GM19452 (cell line): Measurements from ENCODE around the gene MIEN1.
"Not testable (repeated sequence)": the region's sequence is repeated elsewhere in the genome, so short reads cannot be mapped to it uniquely, and the experiment has no call there.

ENCODE experiments used
- ATAC-seq: cut with Tn5 transposase; IDR thresholded peaks from one replicate; pipeline ENCODE4 v1.9.1; 2021; ENCODE audit not compliant: unreplicated experiment

Gene MIEN1, protein sequence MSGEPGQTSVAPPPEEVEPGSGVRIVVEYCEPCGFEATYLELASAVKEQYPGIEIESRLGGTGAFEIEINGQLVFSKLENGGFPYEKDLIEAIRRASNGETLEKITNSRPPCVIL

DNA sequence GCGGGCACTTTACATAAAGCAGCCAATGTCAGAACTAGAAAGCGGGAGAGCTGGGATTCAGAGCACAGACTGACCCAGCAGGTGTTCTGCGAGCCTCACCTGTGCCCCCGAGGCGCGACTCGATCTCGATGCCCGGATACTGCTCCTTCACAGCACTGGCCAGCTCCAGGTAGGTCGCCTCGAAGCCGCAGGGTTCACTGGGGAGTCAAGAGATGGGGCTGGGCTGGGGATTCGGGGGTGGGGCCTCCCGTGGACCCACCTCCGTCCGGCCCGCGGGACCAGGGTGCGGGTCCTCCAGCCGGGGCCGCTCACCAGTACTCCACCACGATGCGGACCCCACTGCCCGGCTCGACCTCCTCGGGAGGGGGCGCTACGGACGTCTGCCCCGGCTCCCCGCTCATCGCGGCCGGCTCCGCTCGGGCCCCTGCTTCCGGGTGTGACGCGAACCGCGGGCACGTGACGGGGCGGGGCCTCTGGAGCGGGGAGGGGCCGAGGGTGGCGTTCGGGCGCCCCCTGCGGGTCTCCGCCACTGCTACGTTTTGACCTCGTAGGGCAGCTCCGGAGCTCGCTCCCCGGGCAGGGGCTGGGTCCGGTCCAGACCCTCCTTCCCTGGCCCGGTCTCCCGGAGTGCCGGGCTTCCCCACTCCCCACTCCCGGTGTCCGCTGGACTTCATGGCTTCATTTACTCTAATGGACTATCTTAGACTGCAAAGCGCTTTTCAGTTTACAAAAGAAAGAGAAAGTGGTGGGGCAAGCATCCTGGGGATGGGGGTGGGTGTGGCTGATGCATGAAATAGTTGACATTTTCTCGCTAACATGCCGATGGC lies at the start of gene MIEN1:
Gene MIEN1 (minus strand): TSS at position 438 of the 827 bp plus-strand sequence. CDS start 37 bp downstream, at position 401.
- ATAC-seq: peak; percentile 85

DNA sequence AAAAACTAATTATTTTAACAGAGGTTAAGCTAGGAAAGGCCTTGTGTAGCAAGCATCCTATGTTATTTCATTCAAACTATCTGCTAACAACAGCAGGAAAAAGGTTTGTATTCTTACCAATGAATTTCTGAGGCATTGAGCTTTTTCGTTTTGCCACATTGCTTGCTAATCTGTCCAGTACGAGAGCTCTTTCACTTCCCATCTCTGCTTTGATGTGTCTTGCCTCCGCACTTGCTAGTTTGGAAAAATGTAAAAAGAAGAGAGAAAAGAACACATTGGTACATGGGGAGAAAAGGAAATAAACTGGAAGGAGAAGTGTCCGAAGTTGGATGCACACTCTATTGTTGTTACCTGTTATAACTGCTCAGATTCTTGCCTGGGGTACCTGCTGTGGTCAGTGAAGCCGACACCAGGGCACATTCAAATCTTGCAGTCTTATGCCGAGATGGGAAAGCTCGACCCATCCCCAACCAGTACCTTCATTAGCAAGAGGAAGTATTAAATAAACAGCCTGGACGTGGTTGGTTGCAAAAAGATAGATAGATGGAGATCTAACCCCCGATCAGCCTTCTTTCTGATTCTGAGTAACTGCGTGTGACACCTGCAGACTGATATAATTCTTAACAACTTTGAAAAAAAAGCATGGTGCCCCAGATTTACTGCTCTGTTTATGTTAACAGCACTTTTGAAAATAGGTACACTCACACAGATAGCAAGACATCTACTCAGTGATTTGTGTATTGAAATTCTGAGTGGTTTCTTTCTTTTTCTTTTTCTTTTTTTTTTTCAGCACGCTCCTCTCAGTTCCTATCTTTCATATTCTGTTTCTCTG lies 47.4 kb upstream of the MIEN1 start:
- ATAC-seq: no peak

DNA sequence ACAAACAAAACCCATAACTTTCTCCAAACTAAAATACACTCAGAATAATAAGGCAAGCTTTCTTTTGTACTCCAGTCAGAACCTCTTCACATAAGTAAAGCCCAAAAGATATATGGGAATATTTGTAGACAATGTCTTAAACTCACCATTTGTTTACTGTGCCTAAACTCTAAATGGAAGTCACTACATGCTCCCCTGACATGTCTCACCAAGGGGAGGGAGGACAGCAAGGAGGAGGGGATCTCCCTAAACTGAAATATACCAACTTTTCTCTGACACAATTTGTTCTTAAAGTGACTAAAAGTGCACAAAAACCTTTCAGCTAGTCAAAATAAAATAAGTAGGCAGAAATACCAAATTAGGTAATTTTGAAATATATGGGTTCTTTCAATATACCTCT lies 45.9 kb upstream of the MIEN1 start:
- no peak for ATAC-seq

DNA sequence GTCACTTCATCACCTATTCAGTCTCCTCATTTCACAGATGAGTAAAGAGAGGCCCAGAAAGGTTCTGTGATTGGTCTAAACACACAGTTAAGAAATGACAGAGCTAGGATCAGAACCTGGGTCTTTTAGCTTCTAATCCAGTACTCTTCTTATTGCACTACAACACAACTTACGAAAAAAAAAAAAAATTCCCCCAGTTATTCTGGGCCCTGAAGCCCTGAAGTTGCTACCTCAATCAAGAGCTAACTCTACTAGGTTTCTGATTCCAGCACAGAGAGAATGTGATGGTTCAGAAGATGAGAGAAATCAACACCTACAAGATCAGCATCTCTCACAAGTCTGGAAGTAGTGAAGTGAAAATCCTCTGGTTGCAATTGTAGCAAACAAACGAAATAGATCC lies 44.7 kb upstream of the MIEN1 start:
- no peak for ATAC-seq

DNA sequence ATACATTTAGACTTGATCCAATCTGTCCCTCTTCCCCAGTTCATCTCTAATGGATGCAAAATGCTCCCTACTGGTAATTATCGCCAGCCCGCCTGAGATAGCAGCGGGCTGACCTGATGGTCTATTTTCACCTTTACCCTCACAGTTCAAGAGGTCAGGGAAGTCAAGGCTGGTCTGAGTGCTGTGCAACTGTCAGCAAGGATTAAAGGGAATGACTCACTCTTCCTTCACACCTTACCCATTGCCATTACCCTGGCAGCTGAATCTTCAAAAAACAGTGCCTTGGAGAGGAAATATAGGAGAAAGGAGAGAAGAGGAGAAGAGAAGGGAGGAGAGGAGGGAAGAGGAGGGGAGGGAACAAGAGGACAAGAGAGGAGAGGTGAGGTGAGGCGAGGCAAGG lies 43.7 kb upstream of the MIEN1 start:
- no peak for ATAC-seq

DNA sequence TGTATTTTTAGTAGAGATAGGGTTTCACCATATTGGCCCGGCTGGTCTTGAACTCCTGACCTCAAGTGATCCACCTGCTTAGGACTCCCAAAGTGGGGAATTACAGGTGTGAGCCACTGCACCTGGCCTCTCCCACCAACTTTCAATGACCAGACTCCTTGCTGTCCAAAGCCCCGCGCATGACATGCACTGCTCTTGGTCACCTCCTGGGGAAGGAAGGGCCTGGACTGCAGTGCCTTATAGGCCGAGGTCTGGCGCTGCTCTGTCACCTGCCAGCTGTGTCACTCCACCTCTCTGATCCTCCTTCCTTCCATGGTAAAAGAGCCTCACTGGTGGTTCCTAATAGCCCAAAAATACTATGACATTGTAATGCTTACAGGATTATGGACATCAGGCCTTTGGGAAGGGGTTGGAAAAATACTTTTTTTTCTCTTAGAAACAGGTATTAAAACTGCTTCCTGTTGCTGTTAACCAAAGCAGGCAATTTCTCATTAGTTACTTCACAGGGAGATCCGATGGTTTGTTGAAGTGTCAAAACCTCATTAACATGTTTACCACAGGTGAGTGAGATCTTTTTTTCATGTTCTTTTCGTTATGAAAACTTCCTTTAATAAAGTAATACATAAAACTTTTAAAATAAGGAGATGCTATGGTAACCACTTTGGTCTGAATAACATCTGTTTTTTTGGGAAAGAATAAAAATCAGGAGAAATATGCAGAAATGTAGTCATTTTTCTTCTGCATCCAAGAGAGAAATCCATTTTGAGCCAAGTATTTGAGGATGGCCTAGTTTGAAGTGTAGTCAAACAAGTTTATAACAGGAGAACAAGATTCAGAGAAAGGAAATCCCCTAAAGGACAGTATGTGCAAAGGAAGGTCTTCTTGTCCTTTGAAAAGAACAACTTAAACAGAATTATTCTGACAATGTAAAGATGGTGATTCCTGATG lies 42.9 kb upstream of the MIEN1 start:
- ATAC-seq: no peak

DNA sequence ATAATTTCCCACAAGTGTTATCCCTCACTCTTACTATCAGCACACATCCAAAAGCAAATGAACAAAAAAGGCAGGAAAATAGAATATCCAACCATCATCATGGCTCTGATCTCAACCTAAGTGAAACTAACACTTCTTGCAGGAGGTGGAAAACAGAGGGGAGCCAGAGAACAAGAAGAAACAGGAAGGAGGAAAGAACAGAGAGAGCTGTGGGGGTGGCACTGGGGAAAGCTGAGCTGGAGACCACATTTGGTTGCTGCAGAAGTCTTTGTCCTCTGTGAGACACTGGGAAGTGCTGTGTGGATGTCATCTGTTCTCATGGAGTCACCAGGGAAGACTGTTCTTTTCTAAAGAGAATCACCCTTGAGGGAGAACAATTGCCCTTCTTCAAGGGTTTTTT lies 42.1 kb upstream of the MIEN1 start:
- no peak for ATAC-seq

DNA sequence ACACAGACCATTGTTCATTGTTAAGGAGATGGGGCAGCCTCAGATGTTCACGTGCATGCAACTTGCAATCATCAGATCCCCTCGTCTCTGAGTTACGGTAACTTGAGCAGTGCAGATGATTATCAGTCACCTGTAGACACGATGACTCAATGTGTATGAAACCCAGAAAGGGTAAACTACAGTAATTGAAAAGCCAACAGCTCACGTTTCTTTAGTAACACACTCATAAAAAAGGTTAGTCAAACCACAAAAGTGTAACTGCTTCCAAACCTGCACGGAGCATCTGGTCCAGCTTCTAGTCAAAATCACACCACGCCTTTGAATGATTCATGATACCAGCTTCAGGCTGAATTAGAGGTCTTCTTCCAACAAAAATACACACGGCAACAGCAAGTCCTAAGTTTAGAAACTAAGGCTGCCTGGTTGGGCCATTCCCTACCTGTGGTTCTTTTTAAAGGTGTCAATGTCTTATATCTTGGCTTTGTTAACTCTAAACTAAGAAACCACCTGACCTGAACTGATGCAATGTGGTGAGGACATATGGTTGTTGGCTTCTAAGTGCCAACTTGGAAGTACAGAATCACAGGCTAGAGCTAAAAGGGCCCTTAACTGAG lies 39.7 kb upstream of the MIEN1 start:
- peak; percentile 54 for ATAC-seq

DNA sequence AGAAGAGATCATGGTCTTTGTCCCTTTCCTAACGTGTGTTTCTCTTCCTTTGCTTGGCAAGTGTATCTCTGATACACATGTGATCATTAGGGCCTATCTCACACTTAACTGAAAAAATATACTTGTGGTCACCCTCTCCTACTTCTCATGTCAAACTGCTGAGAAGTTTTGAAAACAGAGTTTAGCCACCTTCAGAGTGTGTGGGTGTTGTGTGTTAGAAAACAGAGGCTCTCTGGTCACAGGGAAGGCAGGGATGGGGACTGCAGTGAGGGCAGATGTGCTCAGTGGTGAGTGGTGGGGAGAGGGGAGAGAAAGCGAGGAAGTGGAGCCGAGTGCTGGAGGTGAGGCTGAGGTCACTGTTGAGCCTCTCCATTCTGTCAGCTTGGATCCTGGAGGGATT lies 36.8 kb upstream of the MIEN1 start:
- no peak for ATAC-seq

DNA sequence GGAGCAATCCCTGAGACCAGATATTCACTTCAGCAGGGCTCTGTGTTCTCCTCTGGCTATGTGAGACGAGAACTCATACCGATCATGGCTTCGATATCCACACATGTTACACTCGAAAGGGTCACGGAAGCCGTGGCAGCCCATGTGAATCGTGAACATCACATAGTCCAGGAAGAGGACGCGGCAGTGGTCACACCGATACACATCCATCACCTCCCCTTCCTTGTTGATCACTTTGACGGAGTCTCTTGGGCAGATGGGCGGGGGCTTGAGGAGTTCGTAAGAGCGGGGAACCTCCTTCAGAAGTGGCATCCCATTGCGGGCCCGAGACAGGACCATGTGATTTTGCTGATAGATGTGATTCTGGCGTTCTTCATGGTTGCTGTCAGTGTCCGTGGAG lies 35.4 kb upstream of the MIEN1 start:
- no peak for ATAC-seq

DNA sequence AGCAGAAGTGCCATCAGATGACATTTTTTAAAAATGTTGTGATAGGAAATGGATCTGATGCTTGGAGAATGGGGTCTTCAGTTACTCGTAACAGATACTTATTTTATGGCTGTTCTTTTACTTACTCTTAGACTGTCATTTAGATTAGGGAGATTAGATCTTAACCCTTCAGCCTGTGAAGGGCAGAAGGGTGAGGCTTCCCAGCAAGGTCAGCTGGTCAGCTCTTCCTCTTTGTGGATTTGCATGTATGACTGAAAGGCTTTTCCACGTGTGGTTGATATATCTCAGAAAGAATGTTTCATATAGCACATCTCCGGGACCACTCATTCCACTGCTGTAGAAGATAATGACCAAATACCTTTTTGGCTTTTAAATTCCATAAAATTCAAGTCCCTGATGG lies 34.8 kb upstream of the MIEN1 start:
- ATAC-seq: no peak

DNA sequence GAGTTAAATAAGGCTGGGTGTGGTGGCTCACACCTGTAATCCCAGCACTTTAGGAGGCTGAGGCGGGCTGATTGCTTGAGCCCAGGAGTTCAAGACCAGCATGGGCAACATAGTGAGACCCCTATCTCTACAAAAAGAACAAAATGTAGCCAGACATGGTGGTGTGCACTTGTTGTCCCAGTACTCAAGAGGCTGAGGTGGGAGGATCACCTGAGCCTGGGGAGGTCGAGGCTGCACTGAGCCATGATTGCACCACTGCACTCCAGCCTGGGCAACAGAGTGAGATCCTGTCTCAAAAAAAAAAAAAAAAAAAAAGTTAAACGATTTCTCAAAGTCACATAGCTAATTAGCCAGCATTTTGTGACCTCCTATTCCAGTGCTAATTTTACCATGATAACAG lies 33.8 kb upstream of the MIEN1 start:
- ATAC-seq: not testable (repeated sequence)

DNA sequence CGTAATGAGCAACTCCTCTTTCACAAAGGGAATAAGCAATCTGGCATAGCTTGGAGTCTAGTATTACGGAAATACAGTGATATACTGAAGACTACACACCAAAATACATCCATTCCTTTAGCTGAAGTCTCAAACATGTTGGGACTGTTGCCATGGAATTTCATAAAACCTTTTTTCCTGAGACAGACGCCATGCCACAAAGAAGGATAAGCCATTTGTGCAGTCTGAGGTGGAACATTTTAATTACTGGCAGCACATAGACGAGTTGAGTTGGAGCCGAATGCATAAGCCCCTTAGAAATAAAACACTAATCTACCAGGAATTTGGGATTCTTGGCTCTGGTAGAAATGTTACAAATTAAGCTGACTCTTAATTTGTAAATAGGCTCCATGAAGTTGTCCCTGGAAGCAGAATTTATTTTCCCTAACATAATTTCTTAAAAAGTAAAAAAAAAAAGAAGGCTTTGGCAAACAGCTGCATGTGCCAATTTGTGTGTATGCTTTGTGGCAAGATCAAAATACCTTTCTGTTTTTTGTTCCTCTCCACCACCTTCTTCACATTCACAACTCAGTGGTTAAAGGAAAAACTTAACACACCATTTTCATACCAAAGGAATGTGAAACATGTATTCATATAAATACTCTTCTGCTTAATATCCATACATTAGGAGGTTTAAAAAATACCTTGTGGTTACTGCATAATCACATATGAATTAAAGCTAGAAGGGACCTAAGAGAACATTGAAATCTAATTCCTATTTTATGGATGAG lies 32.9 kb upstream of the MIEN1 start:
- ATAC-seq: no peak

DNA sequence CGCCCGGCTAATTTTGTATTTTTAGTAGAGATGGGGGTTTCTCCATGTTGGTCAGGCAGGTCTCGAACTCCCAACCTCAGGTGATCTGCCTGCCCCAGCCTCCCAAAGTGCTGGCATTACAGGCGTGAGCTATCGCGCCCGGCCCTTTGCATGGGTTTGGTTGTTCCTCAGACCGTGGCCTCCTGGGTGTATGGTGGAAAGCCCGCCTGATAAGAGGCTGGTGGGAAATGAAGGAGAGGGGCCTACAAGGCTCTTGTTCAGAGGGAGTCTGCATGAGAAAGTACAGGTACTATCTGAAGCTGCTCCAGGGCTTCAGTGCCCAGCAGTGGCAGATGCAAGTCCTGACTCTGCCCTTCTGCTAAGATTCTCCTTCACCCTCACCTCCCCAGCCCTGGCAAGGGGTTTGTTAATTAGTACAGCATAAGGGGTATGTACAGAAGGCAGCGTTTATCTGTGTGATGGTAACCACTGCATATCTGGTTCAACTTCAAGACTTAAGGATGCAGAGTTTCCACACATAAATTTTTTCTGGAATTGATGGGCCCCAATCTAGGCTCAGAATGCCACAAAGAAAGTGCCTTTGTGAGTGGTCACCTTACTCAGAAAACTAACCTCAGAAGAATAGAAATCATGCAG lies 31.6 kb upstream of the MIEN1 start:
- ATAC-seq: no peak

DNA sequence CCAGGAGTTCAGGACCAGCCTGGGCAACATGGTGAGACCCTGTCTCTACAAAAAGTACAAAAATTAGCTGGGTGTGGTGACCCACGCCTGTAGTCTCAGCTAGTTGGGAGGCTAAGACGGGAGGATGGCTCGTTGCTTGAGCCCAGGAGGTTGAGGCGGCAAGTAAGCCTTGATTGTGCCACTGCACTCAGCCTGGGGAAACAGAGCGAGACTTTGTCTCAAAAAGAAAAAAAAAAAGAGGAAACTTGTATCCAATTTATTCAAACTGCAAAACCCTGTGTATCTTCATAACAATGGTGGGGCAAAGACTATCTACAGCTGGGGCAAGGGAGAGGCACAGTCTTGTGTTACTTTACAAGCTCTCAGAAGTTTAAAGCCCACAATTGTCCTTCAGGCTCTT lies 28.9 kb upstream of the MIEN1 start:
- ATAC-seq: no peak

DNA sequence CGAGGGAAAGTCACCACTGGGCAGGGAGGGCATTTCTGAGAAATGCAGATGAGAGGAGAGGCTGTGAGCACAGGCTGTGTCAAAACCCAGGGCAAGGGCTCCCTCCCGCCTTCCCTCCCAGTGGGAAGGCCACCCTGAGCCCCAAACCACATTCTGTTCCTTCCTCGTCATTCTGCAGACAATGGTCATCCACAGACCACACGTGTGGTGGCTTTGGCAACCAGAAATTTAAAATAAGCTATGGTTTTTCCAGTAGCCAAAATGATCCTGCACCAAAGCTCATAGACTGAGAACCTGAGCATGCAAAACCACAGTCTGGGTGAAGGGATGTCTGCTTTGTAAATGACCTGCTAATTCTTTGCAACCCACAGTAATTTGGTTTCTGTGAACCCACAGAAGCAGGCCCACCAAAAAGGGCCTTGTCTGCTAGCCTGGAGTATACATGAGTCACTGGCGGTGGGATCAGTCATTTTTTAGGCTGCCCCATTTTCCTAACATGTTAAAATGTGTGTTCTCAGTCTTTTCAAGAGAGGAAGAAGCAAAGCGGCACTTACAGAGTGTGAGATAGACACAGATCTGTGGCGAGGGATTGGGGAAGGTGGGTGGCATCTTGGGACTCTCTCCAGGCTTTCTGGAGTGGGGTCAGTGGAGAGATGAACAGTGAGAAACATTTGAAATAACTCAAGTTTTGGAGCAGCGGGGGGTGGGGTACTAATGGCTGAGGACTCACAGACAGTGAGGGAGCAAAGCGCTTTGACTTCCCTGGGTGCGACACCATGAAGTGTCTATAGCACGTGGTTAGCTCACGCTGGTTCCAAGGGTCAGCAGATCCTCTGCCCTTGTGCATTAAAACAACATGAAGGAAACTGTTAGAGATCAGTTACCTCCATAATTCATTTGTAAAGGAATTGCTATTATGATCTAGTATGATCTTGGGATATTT lies 27.9 kb upstream of the MIEN1 start:
- no peak for ATAC-seq

DNA sequence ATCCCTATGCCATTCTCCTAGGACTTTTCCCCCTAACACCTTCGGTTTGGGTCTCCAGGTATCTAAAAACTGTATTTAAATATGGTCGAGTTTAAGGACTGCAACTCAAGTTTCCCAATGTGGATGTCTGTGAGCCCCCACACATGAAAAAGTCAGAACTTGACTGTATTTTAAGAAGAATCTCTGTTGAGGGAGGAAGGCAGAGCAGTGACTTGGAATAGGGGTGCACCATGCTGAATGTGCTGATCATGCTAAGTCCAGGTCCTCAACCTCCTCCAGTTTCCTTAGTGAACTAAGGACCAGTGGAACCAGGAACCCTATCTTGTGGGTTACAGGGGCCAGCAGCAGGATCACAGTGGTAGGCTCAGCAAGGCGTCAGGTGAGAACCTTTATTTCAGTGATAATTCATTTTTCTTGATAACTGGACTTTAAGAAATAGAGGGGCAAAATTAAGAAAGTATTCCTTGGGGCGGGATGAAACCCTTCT lies 26.9 kb upstream of the MIEN1 start:
- ATAC-seq: no peak
